ENCODE data around the gene CPXM1.

- no peak for TF ChIP-seq POLR2A (IDR thresholded peaks at IDR 0.05)
- no peak for TF ChIP-seq CTCF (IDR thresholded peaks at IDR 0.05)
Measured at GRCh38 chr20:2793471-2793870, 7.0 kb downstream of the CPXM1 start.

Data from prostate gland (tissue), 2 donors.